Stomach (tissue), 9 donors: ENCODE data around the gene MAGI1. TPM values are rescaled to one million over a fixed set of nuclear protein-coding genes. Genes with fewer than 3 reads are reported as not detected.
A peak's percentile ranks its signal among the peaks of the same experiment; 100 is the strongest.

Source experiments
- DNase-seq, 2 donors: peaks; one replicate each; pipeline versions ENCODE4 v3.0.0 to v3.0.0-alpha.2; 2013 to 2019
- H3K27ac ChIP-seq, 5 donors: fragments of 200-600 bp in 4 of 5; sonication (generic) in 4 of 5; one replicate each; pipeline ENCODE4 v1.5.1; 2013 to 2019; ENCODE audit warnings: mild to moderate bottlenecking in 1 of 5, moderate library complexity in 1 of 5
- H3K27me3 ChIP-seq, 3 donors: fragments of 200-600 bp; sonication (generic); one replicate each; pipeline ENCODE4 v1.5.1; 2017 to 2019; ENCODE audit warnings: mixed run types in 1 of 3
- H3K36me3 ChIP-seq, 4 donors: fragments of 200-600 bp; sonication (generic); 1 replicate in 3 of 4; 2 replicates in 1 of 4; pipeline ENCODE4 v1.5.1; 2016 to 2019
- H3K4me1 ChIP-seq, 4 donors: fragments of 200-600 bp; sonication (generic); one replicate each; pipeline ENCODE4 v1.5.1; 2016 to 2019
- H3K4me3 ChIP-seq, 4 donors: fragments of 200-600 bp; sonication (generic) in 3 of 4; one replicate each; pipeline ENCODE4 v1.5.1; 2016 to 2019; ENCODE audit warnings: mild to moderate bottlenecking in 1 of 4
- H3K9me3 ChIP-seq, 4 donors: fragments of 200-600 bp; sonication (generic); one replicate each; pipeline ENCODE4 v1.5.1; 2016 to 2019
- EP300 ChIP-seq: sonication (generic); formaldehyde crosslinking; IDR thresholded peaks from one replicate; pipeline ENCODE4 v1.6.1; 2017; ENCODE audit warnings: antibody characterized with exemption
- POLR2A ChIP-seq, 4 donors: fragments of 450-650 bp; IDR thresholded peaks; one replicate each; pipeline ENCODE4 v1.6.1; 2016; ENCODE audit warnings: antibody characterized with exemption in 4 of 4, control low read depth in 2 of 4, mild to moderate bottlenecking in 1 of 4, moderate library complexity in 1 of 4
- POLR2AphosphoS5 ChIP-seq, 3 donors: sonication (generic); formaldehyde crosslinking; IDR thresholded peaks; one replicate each; pipeline ENCODE4 v1.6.1; 2016; ENCODE audit warnings: antibody characterized with exemption in 3 of 3
- WGBS, 5 donors: extraction: QIAGEN DNeasy Blood & Tissue Kit in 3 of 5; methylation state at CpG; one replicate each; pipeline versions ENCODE4 v1.1.5 to v1.1.7; 2013 to 2018; 5-methylcytosine and 5-hydroxymethylcytosine counted together
- intact Hi-C: fragments of 100-400 bp; cut with DNase I; formaldehyde crosslinking; loops from one replicate; pipeline ENCODE4 v1.15.1; 2023; ENCODE audit warnings: low total_unique reads
- polyA plus RNA-seq, 3 donors: library from polyadenylated mRNA; stranded (reverse); fragments of 200-250 nt; gene quantifications; one replicate each; pipeline ENCODE4 v1.2.3, GENCODE V29; 2013
- total RNA-seq, 5 donors: library from RNA; depleted of rRNA; stranded (reverse); fragments of >200 nt; gene quantifications; one replicate each; pipeline versions ENCODE4 v1.1.0 to v1.2.3, GENCODE V29; 2014 to 2016
- TF ChIP-seq, protein P1 (sequence below), 7 experiments: fragments of 450-650 bp in 4 of 7; fragments of 200-600 bp in 3 of 7; sonication (generic) in 3 of 7; IDR thresholded peaks; one replicate each; pipeline ENCODE4 v1.5.1; 2016 to 2019; ENCODE audit warnings: antibody characterized with exemption in 7 of 7, control low read depth in 2 of 7, mild to moderate bottlenecking in 1 of 7
- donor health status: healthy with polysubstance abuse.
- donor health status: Bipolar disorder and iron deficiency.
- donor health status: healthy.

The MAGI1 gene
- total and polyA plus RNA-seq, 8 donors = 5.7 to 237 (median 84.8) TPM

DNA sequence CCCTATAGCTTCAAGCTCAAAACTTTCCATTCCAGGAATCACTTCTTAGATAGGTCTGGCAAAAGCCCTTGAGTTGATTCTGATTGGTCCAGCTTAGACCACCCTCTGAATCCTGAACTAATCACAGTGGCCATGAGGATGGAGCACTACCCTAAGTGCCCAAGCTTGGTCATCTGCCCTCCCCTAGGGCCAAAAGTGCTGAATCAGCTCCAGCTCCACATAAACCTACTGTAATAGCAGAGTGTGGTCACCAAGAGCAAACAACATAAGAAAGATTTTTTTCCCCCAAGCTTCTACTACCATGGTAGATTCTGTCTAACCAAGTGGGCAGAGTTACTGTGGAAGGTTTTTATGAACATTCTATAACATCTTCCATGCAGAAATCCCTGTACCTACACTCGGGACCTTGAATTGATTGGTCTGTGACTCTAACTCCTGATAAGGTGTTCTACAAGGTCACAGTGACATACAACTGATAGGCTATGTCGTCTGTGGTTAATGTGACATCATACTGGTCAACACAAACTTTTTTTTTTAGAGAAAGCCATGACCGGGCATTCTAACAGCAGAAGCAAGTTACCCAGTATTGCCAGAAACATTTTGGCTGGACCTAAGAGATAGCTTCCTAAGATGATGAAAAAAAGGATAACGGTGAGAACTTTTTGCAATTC is 320.9 kb downstream of the MAGI1 start:
- no peak overlapping the region for H3K4me3 ChIP-seq
- TF ChIP-seq, protein P1, sequence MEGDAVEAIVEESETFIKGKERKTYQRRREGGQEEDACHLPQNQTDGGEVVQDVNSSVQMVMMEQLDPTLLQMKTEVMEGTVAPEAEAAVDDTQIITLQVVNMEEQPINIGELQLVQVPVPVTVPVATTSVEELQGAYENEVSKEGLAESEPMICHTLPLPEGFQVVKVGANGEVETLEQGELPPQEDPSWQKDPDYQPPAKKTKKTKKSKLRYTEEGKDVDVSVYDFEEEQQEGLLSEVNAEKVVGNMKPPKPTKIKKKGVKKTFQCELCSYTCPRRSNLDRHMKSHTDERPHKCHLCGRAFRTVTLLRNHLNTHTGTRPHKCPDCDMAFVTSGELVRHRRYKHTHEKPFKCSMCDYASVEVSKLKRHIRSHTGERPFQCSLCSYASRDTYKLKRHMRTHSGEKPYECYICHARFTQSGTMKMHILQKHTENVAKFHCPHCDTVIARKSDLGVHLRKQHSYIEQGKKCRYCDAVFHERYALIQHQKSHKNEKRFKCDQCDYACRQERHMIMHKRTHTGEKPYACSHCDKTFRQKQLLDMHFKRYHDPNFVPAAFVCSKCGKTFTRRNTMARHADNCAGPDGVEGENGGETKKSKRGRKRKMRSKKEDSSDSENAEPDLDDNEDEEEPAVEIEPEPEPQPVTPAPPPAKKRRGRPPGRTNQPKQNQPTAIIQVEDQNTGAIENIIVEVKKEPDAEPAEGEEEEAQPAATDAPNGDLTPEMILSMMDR (IDR thresholded peaks at IDR 0.05) = no peak
- no peak for TF ChIP-seq POLR2AphosphoS5 (IDR thresholded peaks at IDR 0.05)
- TF ChIP-seq POLR2A (IDR thresholded peaks at IDR 0.05) = no peak
- TF ChIP-seq EP300 = no peak
- 58 to 75% (median 71%) methylated on average over 4 of the region's 4 CpGs for WGBS, 5 donors
- no peaks in the 10 kb centered on the region for H3K27me3 ChIP-seq
- H3K27ac ChIP-seq = no peak overlapping the region
- no peaks in the 10 kb centered on the region for H3K9me3 ChIP-seq
- peaks cover 0 to 10% (median 3%) of the 10 kb centered on the region in 4 donors for H3K4me1 ChIP-seq
- intact Hi-C loops = no loop called here
- no peak for DNase-seq
- no peaks in the 10 kb centered on the region for H3K36me3 ChIP-seq

DNA sequence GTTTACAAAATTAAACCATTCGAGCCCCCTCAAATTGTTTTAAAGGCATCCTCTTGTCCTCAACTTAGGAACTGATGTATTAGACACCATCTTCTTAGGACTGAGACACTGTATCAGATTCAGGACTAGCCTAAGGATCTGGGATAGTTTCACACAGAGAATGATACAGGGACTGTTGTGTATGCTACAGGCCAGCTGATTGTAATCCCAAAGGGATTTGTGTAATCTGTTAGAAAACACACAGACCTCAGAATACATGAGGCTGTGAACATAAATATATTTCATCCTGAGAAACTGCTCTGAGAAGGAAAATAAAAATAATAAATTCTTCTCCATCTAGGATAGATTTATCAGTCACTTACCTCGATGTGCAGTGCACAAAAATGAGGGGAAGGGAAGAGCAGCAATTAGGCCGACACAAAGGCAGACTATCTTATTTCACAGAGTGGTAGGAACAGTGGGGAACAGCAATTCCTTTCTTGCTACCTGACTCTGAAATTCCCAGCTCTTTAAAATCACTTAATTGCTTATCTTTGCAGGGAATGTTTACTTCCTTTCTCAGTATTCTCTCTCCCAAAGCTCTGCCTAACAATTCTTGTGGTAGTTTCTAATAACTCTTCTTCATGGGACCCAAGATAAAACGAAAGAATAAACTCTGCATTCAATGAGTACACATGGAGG is 322.5 kb downstream of the MAGI1 start:
- Histone ChIP-seq H3K36me3 (no peaks in the 10 kb centered on the region), H3K9me3 (no peaks in the 10 kb centered on the region), H3K4me1 (peaks cover 0 to 11% (median 5%) of the 10 kb centered on the region in 4 donors), H3K4me3 (no peak overlapping the region), H3K27me3 (no peaks in the 10 kb centered on the region), H3K27ac (no peak overlapping the region)
- TF ChIP-seq, protein P1 (IDR thresholded peaks at IDR 0.05) = no peak
- TF ChIP-seq EP300 (no peak), POLR2A (IDR thresholded peaks at IDR 0.05) (no peak), POLR2AphosphoS5 (IDR thresholded peaks at IDR 0.05) (no peak)
- no peak for DNase-seq
- intact Hi-C loops = no loop called here
- whole genome bisulfite sequencing, 5 donors = 42 to 56% (median 51%) methylated on average over 4 of the region's 4 CpGs

DNA sequence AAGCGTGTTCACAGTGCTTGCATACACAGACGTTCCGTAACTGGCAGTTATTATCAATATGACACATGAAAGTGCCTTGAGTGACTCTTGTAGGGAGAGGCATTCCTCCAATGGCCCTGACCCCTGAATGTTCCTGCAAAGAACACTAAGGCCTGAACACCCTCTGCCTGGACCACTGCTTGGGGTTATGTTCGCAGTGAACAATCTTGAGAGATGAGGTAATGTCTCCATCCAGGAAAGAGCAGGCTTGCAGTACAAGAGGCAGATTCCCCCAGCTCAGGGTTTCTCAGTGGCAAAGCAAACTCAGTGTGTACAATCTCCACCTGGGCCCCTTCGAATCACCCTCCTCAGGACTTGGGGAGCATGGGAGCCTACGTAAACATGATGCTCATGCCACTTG is 324.6 kb downstream of the MAGI1 start:
- DNase-seq = peak in 1 of 2 donors; percentile 57
- Histone ChIP-seq H3K4me3 (no peak overlapping the region), H3K36me3 (no peaks in the 10 kb centered on the region), H3K27ac (no peak overlapping the region), H3K27me3 (no peaks in the 10 kb centered on the region), H3K4me1 (peaks cover 0 to 11% (median 5%) of the 10 kb centered on the region in 4 donors), H3K9me3 (no peaks in the 10 kb centered on the region)
- WGBS, 5 donors = 66 to 75% (median 70%) methylated on average over 6 of the region's 6 CpGs
- TF ChIP-seq, protein P1 (IDR thresholded peaks at IDR 0.05) = no peak
- peak in 1 of 3 donors; percentile 17 for TF ChIP-seq POLR2AphosphoS5 (IDR thresholded peaks at IDR 0.05)
- intact Hi-C loops = no loop called here

DNA sequence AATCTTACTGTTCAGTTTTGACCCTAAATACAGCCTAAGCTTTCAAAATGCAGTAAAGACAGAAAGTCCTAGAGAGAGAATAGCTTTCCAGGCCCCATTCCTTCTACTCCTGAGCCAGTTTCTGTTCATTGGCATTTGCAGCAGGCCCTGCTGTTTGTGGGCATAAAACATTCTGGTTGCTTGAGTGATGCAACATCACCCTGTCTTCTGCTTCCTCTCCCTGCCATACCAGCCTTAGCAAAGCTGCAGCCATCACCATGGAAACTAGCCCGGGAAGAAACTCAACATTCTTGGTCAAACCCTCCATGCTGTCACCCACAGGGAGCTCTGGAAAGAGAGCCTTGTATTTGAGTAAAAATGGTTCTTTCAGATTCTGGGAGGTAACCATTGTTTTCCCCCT is 325.7 kb downstream of the MAGI1 start:
- no peaks in the 10 kb centered on the region for H3K27me3 ChIP-seq
- H3K4me3 ChIP-seq = no peak overlapping the region
- peak in 1 of 2 donors; percentile 42 for DNase-seq
- no peak for TF ChIP-seq EP300
- TF ChIP-seq, protein P1 (IDR thresholded peaks at IDR 0.05) = no peak
- TF ChIP-seq POLR2AphosphoS5 (IDR thresholded peaks at IDR 0.05) = no peak
- no peak for TF ChIP-seq POLR2A (IDR thresholded peaks at IDR 0.05)
- intact Hi-C loops = no loop called here
- H3K4me1 ChIP-seq = peaks cover 0 to 13% (median 6%) of the 10 kb centered on the region in 4 donors
- no peaks in the 10 kb centered on the region for H3K36me3 ChIP-seq
- 56 to 75% (median 69%) methylated on average over 1 of the region's 1 CpG for WGBS, 5 donors
- H3K27ac ChIP-seq = no peak overlapping the region
- no peaks in the 10 kb centered on the region for H3K9me3 ChIP-seq
